Measurements from ENCODE around the gene BACH1. TPM values are rescaled to one million over a fixed set of nuclear protein-coding genes. Genes with fewer than 3 reads are reported as not detected.

The BACH1 gene
- total and polyA plus RNA-seq, 2 of the 8 experiments (the other 6 are each of a cell fraction or from before 2014, with no cell fraction given) = 6.9 to 50.7 TPM

DNA sequence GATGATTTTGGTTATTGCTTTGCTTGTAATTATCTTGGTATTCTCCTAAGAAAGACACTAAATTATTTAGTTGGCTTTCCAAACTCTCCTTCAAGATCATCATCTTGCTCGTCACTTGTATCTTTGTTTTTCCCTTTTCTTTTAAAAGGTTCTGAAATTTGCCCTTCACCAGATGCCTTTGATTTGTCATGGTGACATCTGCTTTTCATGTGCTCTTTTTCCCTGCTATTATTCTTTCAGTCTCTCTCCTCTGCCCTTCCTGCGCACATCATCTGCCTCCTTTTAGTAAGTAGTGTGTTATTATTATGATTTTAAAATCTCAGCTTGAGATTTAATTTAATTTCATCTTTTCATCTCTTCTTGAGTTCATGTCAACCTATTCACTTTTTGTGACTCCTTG is 92.1 kb downstream of the BACH1 start:
- TF ChIP-seq SRF (IDR thresholded peaks at IDR 0.05; ENCODE audit: low read depth, low read length) (no peak), CHD1 (IDR thresholded peaks at IDR 0.05; ENCODE audit: low read depth, low read length) (no peak), USF2 (IDR thresholded peaks at IDR 0.05; ENCODE audit: low read length) (no peak), PHF8 (conservative IDR thresholded peaks at IDR 0.05; ENCODE audit: low read depth, low read length) (no peak)
- no peak overlapping the region for H4K91ac ChIP-seq (replicated peaks; ENCODE audit: insufficient read length, low read length)
- no peak overlapping the region for H3K18ac ChIP-seq (ENCODE audit: extremely low read depth, low read length)

More for the DNA sequence above, 92.1 kb downstream of the BACH1 start:
- Histone ChIP-seq H2BK12ac (ENCODE audit: low read depth, low read length) (no peak overlapping the region), H3K23ac (ENCODE audit: insufficient read length) (no peak overlapping the region), H2BK120ac (replicated peaks; ENCODE audit: low read depth, low read length) (no peak overlapping the region), H4K20me1 (replicated peaks in 1 of 2; ENCODE audit: control insufficient read depth in 1 of 2, insufficient read depth in 2 of 2, low read length in 2 of 2) (no peaks in the 10 kb centered on the region), H3K4me3 (ENCODE audit: extremely low read depth in 1 of 4, insufficient read depth in 2 of 4, low read depth in 3 of 4, low read length in 4 of 4) (no peak overlapping the region), H3K23me2 (ENCODE audit: low read depth, low read length) (no peaks in the 10 kb centered on the region), H3K27me3 (replicated peaks in 1 of 4; ENCODE audit: control insufficient read depth in 3 of 4, extremely low read depth in 1 of 4, insufficient read depth in 3 of 4, low read length in 3 of 4) (no peaks in the 10 kb centered on the region), H3K79me2 (ENCODE audit: control insufficient read depth in 1 of 2, insufficient read depth in 2 of 2, low read length in 2 of 2) (no peaks in the 10 kb centered on the region), H2BK15ac (ENCODE audit: low read length) (no peak overlapping the region), H4K5ac (ENCODE audit: insufficient read length, low read depth, low read length) (no peak overlapping the region), H3K4ac (replicated peaks; ENCODE audit: insufficient read length, low read depth, low read length) (no peak overlapping the region), H3K36me3 (ENCODE audit: control insufficient read depth in 2 of 4, insufficient read depth in 4 of 4, low read length in 3 of 4) (no peaks in the 10 kb centered on the region), H2AFZ (ENCODE audit: low read length) (no peak overlapping the region), H2BK20ac (ENCODE audit: low read length) (no peak overlapping the region), H3K4me1 (replicated peaks in 1 of 4; ENCODE audit: control insufficient read depth in 3 of 4, insufficient read depth in 4 of 4, low read length in 3 of 4) (no peaks in the 10 kb centered on the region), H2BK5ac (ENCODE audit: low read depth, low read length) (no peak overlapping the region), H3K27ac (ENCODE audit: low read depth, low read length) (no peak overlapping the region), H3K56ac (replicated peaks; ENCODE audit: insufficient read length, low read depth, low read length) (no peak overlapping the region), H3K79me1 (ENCODE audit: low read depth, low read length) (no peaks in the 10 kb centered on the region), H3K4me2 (ENCODE audit: insufficient read depth in 1 of 2, low read depth in 2 of 2, low read length in 2 of 2) (no peak overlapping the region), H4K8ac (ENCODE audit: extremely low read depth, insufficient read depth, low read length) (no peak overlapping the region), H3K9me3 (ENCODE audit: insufficient read depth in 2 of 2, low read depth in 1 of 2, low read length in 1 of 2) (no peaks in the 10 kb centered on the region), H3K9ac (replicated peaks in 1 of 4; ENCODE audit: extremely low read depth in 1 of 4, low read depth in 3 of 4, low read length in 3 of 4) (no peak overlapping the region), H2AK5ac (ENCODE audit: low read depth, low read length) (no peak overlapping the region), H3K14ac (ENCODE audit: insufficient read length) (no peak overlapping the region)
- WGBS, 2 experiments (ENCODE audit: extremely low coverage in 1 of 2, insufficient coverage in 1 of 2, insufficient read length in 1 of 2, insufficient replicate concordance in 2 of 2, low coverage in 1 of 2, low lambda C conversion rate in 2 of 2, missing lambda C conversion rate in 1 of 2) = 95% methylated on average over 2 of the region's 2 CpGs; no CpG with 5 or more reads in 1 of the 2 experiments
- ChIA-PET POLR2A (ENCODE audit: partially characterized antibody) (no interaction called here), CTCF (ENCODE audit: partially characterized antibody) (interaction anchor here (0.7 kb wide), 1 partner anchor 18 kb away, joined by 3 read pairs; no protein-coding TSS in a partner anchor)
- no peak for DNase-seq (ENCODE audit: low read depth in 1 of 2, low spot score in 2 of 2)
- FAIRE-seq = no peak

Data from H1 (cell line).